H9 (cell line): Measurements from ENCODE around the gene RRAGD. TPM values are rescaled to one million over a fixed set of nuclear protein-coding genes. Genes with fewer than 3 reads are reported as not detected.
A peak's percentile ranks its signal among the peaks of the same experiment; 100 is the strongest.

Source experiments
- DNase-seq: peaks from one replicate; pipeline ENCODE4 v3.0.0-alpha.2; 2017
- H2AFZ ChIP-seq: one replicate; pipeline ENCODE4 v1.6.1; 2013; ENCODE audit warnings: mild to moderate bottlenecking, low read length, control low read depth, moderate library complexity
- H2AK5ac ChIP-seq: 2 replicates; pipeline ENCODE4 v1.6.1; 2013; ENCODE audit warnings: low read length, control low read depth, mixed read lengths; ENCODE audit not compliant: insufficient read length
- H2BK120ac ChIP-seq: one replicate; pipeline ENCODE4 v1.6.1; 2013; ENCODE audit warnings: low read depth, mild to moderate bottlenecking, low read length, control low read depth, inconsistent platforms; ENCODE audit not compliant: poor library complexity, severe bottlenecking
- H2BK12ac ChIP-seq: 2 replicates; pipeline ENCODE4 v1.6.1; 2013; ENCODE audit warnings: low read length, control low read depth, mixed read lengths, low read depth; ENCODE audit not compliant: insufficient read length
- H2BK15ac ChIP-seq: 2 replicates; pipeline ENCODE4 v1.6.1; 2013; ENCODE audit warnings: low read depth, low read length, control low read depth
- H2BK20ac ChIP-seq: one replicate; pipeline ENCODE4 v1.6.1; 2013; ENCODE audit warnings: low read depth, mild to moderate bottlenecking, low read length, control low read depth, inconsistent platforms; ENCODE audit not compliant: poor library complexity, severe bottlenecking
- H2BK5ac ChIP-seq: 2 replicates; pipeline ENCODE4 v1.6.1; 2013; ENCODE audit warnings: low read length, control low read depth, mixed read lengths; ENCODE audit not compliant: insufficient read length
- H3K14ac ChIP-seq: 2 replicates; pipeline ENCODE4 v1.6.1; 2013; ENCODE audit warnings: low read length, control low read depth; ENCODE audit not compliant: insufficient read depth
- H3K18ac ChIP-seq: 2 replicates; pipeline ENCODE4 v1.6.1; 2013; ENCODE audit warnings: low read depth, mild to moderate bottlenecking, mixed read lengths, low read length, control low read depth; ENCODE audit not compliant: insufficient read length
- H3K23ac ChIP-seq: 2 replicates; pipeline ENCODE4 v1.6.1; 2013; ENCODE audit warnings: low read length, control low read depth, mixed read lengths, low read depth; ENCODE audit not compliant: insufficient read length
- H3K23me2 ChIP-seq: 2 replicates; pipeline ENCODE4 v1.6.1; 2013; ENCODE audit warnings: low read depth, mild to moderate bottlenecking, mixed read lengths, low read length, control low read depth; ENCODE audit not compliant: insufficient read length, poor library complexity, severe bottlenecking
- H3K27ac ChIP-seq: 2 replicates; pipeline ENCODE4 v1.5.1; 2013; ENCODE audit warnings: low read length, control low read depth, mixed read lengths, low read depth; ENCODE audit not compliant: insufficient read length
- H3K27me3 ChIP-seq: 2 replicates; pipeline ENCODE4 v1.6.1; 2013; ENCODE audit warnings: low read length, control low read depth, inconsistent platforms; ENCODE audit not compliant: insufficient read depth
- H3K4ac ChIP-seq: 2 replicates; pipeline ENCODE4 v1.6.1; 2013; ENCODE audit warnings: low read depth, mild to moderate bottlenecking, control low read depth, inconsistent platforms, low read length, moderate library complexity
- H3K4me1 ChIP-seq: 2 replicates; pipeline ENCODE4 v1.6.1; 2013; ENCODE audit warnings: low read length, control low read depth, inconsistent platforms; ENCODE audit not compliant: insufficient read depth
- H3K4me2 ChIP-seq: 2 replicates; pipeline ENCODE4 v1.6.1; 2013; ENCODE audit warnings: low read length, control low read depth, mixed read lengths; ENCODE audit not compliant: insufficient read length, insufficient read depth
- H3K56ac ChIP-seq: 2 replicates; pipeline ENCODE4 v1.6.1; 2013; ENCODE audit warnings: low read depth, mild to moderate bottlenecking, mixed read lengths, low read length, control low read depth; ENCODE audit not compliant: insufficient read length
- H3K79me1 ChIP-seq: 2 replicates; pipeline ENCODE4 v1.6.1; 2013; ENCODE audit warnings: low read depth, mild to moderate bottlenecking, moderate library complexity, low read length, control low read depth, inconsistent platforms; ENCODE audit not compliant: insufficient read depth, poor library complexity, severe bottlenecking
- H3K79me2 ChIP-seq: 2 replicates; pipeline ENCODE4 v1.6.1; 2013; ENCODE audit warnings: low read length, control low read depth, inconsistent platforms; ENCODE audit not compliant: insufficient read depth
- H3K9ac ChIP-seq: 2 replicates; pipeline ENCODE4 v1.6.1; 2013; ENCODE audit warnings: low read length, control low read depth, mixed read lengths; ENCODE audit not compliant: insufficient read length; ENCODE audit errors: extremely low read depth
- H3K9me3 ChIP-seq: one replicate; pipeline ENCODE4 v1.6.1; 2013; ENCODE audit warnings: low read depth, low read length, inconsistent platforms; ENCODE audit not compliant: control insufficient read depth
- H3T11ph ChIP-seq: one replicate; pipeline ENCODE4 v1.6.1; 2013; ENCODE audit warnings: mild to moderate bottlenecking, low read length, control low read depth, inconsistent platforms
- H4K20me1 ChIP-seq: one replicate; pipeline ENCODE4 v1.6.1; 2013; ENCODE audit not compliant: control insufficient read depth, insufficient read length, insufficient read depth
- H4K5ac ChIP-seq: 2 replicates; pipeline ENCODE4 v1.6.1; 2013; ENCODE audit warnings: low read depth, mild to moderate bottlenecking, mixed read lengths, low read length, control low read depth; ENCODE audit not compliant: insufficient read length
- H4K8ac ChIP-seq: replicated peaks from 2 replicates; pipeline ENCODE4 v1.6.1; 2013; ENCODE audit warnings: low read length, control low read depth, mixed read lengths, low read depth; ENCODE audit not compliant: insufficient read length
- H4K91ac ChIP-seq: 2 replicates; pipeline ENCODE4 v1.6.1; 2013; ENCODE audit warnings: low read depth, mild to moderate bottlenecking, moderate library complexity, mixed read lengths, low read length, control low read depth; ENCODE audit not compliant: insufficient read length
- H3K27ac Mint-ChIP-seq, 3 experiments: 2 replicates in 2 of 3; 3 replicates in 1 of 3; pipeline ENCODE4 v1.8.0; 2020 to 2021; ENCODE audit warnings: mixed read lengths in 3 of 3, mild to moderate bottlenecking in 1 of 3, moderate library complexity in 1 of 3
- H3K27me3 Mint-ChIP-seq: 2 replicates; pipeline ENCODE4 v1.8.0; 2021; ENCODE audit warnings: low read depth, mild to moderate bottlenecking, moderate library complexity, mixed read lengths
- H3K36me3 Mint-ChIP-seq, 3 experiments: 2 replicates in 2 of 3; 3 replicates in 1 of 3; pipeline ENCODE4 v1.8.0; 2020 to 2021; ENCODE audit warnings: low read depth in 3 of 3, mixed read lengths in 3 of 3; ENCODE audit not compliant: insufficient read depth in 1 of 3
- H3K4me1 Mint-ChIP-seq, 2 experiments: 2 replicates each; pipeline ENCODE4 v1.8.0; 2020; ENCODE audit warnings: mixed read lengths in 2 of 2
- H3K4me3 Mint-ChIP-seq, 2 experiments: 2 replicates in 1 of 2; 3 replicates in 1 of 2; pipeline ENCODE4 v1.8.0; 2020 to 2021; ENCODE audit warnings: mild to moderate bottlenecking in 2 of 2, mixed read lengths in 2 of 2, moderate library complexity in 1 of 2
- H3K9me3 Mint-ChIP-seq, 2 experiments: 2 replicates in 1 of 2; 3 replicates in 1 of 2; pipeline ENCODE4 v1.8.0; 2020; ENCODE audit warnings: mild to moderate bottlenecking in 2 of 2, mixed read lengths in 2 of 2, moderate library complexity in 1 of 2
- CTCF ChIP-seq: fragments of 200-600 bp; sonication (generic); conservative IDR thresholded peaks from 3 replicates; pipeline ENCODE4 v1.8.0; 2021; ENCODE audit warnings: antibody characterized with exemption, mild to moderate bottlenecking
- WGBS: extraction: QIAGEN DNeasy Blood & Tissue Kit; methylation state at CpG from one replicate; pipeline ENCODE4 v1.1.7; 2013; ENCODE audit warnings: missing lambda C conversion rate, low lambda C conversion rate, mixed read lengths; ENCODE audit not compliant: insufficient read length; ENCODE audit errors: extremely low coverage; 5-methylcytosine and 5-hydroxymethylcytosine counted together
- total RNA-seq: library from RNA; stranded (reverse); gene quantifications from 2 replicates; pipeline ENCODE4 v1.2.1, GENCODE V29; 2021

Gene RRAGD
- total RNA-seq, 1 experiment from 2014 or later = 10.6 TPM

- peak; percentile 97 for DNase-seq
- Histone ChIP-seq H3K56ac (no peak overlapping the region), H3K9ac (no peak overlapping the region)
Observed at GRCh38 chr6:89375427-89376267, 36.4 kb downstream of the RRAGD start.

More at GRCh38 chr6:89375427-89376267, 36.4 kb downstream of the RRAGD start:
- Mint-ChIP-seq H3K27ac (peak overlapping the region; percentile 75 to 93 (median 78); a peak in 4 of 7 replicates), H3K4me1 (peaks cover 18 to 24% of the 10 kb centered on the region in 2 experiments), H3K4me3 (peak overlapping the region in 1 of 2 experiments; percentile 20; a peak in 1 of 5 replicates), H3K27me3 (no peaks in the 10 kb centered on the region), H3K9me3 (no peaks in the 10 kb centered on the region), H3K36me3 (no peaks in the 10 kb centered on the region; a peak in 1 of 7 replicates)
- Histone ChIP-seq H3K27me3 (no peaks in the 10 kb centered on the region), H4K91ac (no peak overlapping the region), H2AK5ac (no peak overlapping the region), H4K20me1 (no peaks in the 10 kb centered on the region), H3K79me1 (no peaks in the 10 kb centered on the region), H3T11ph (no peak overlapping the region), H3K18ac (no peak overlapping the region), H3K23ac (no peak overlapping the region), H4K5ac (no peak overlapping the region), H3K4me1 (peaks cover 3% of the 10 kb centered on the region; the same call in 1 of the 2 replicates), H3K14ac (no peak overlapping the region), H2BK5ac (no peak overlapping the region), H3K27ac (no peak overlapping the region), H2BK120ac (no peak overlapping the region), H3K4me2 (no peak overlapping the region), H3K9me3 (no peaks in the 10 kb centered on the region), H3K4ac (no peak overlapping the region), H2BK20ac (no peak overlapping the region), H3K23me2 (no peaks in the 10 kb centered on the region), H2AFZ (no peak overlapping the region), H2BK12ac (no peak overlapping the region), H4K8ac (no peak overlapping the region), H2BK15ac (no peak overlapping the region), H3K79me2 (no peaks in the 10 kb centered on the region)
- WGBS = no CpG with 5 or more reads among the region's 6 CpGs
- peak; percentile 67 for TF ChIP-seq CTCF
